IPS-NIHi7 (cell line): ENCODE measurements around the gene NDUFV1.

ENCODE experiments used
- DNase-seq: peaks from one replicate; pipeline ENCODE4 v3.0.0; 2012; ENCODE audit warnings: mixed read lengths; ENCODE audit errors: extremely low spot score

NDUFV1 gene

GRCh38 chr11:67640758-67641337 lies 34.1 kb downstream of the NDUFV1 start:
- DNase-seq = peak; percentile 2

GRCh38 chr11:67641338-67642172 lies 34.8 kb downstream of the NDUFV1 start:
- peak; percentile 3 for DNase-seq

GRCh38 chr11:67642173-67643120 lies 35.7 kb downstream of the NDUFV1 start:
- DNase-seq = no peak

GRCh38 chr11:67644042-67644441 lies 37.3 kb downstream of the NDUFV1 start:
- peak; percentile 50 for DNase-seq

GRCh38 chr11:67644472-67645418 lies 38.0 kb downstream of the NDUFV1 start:
- peak; percentile 37 for DNase-seq

GRCh38 chr11:67645521-67646461 lies 39.1 kb downstream of the NDUFV1 start:
- peak; percentile 52 for DNase-seq

GRCh38 chr11:67646535-67647336 lies 40.0 kb downstream of the NDUFV1 start:
- peak; percentile 4 for DNase-seq

GRCh38 chr11:67647471-67647870 lies 40.7 kb downstream of the NDUFV1 start:
- DNase-seq = no peak

- peak; percentile 77 for DNase-seq
Measured at GRCh38 chr11:67648140-67648795, 41.5 kb downstream of the NDUFV1 start.

GRCh38 chr11:67648796-67649613 lies 42.3 kb downstream of the NDUFV1 start:
- peak; percentile 5 for DNase-seq

- DNase-seq = no peak
Measured at GRCh38 chr11:67649634-67650510, 43.1 kb downstream of the NDUFV1 start.

- peak; percentile 6 for DNase-seq
Measured at GRCh38 chr11:67651976-67652781, 45.4 kb downstream of the NDUFV1 start.

- DNase-seq = no peak
Measured at GRCh38 chr11:67652965-67653845, 46.5 kb downstream of the NDUFV1 start.

GRCh38 chr11:67654225-67654624 lies 47.5 kb downstream of the NDUFV1 start:
- no peak for DNase-seq
